HuH-7 (cell line): Measurements from ENCODE around the gene NLRP10.
"Not testable (repeated sequence)": the region's sequence is repeated elsewhere in the genome, so short reads cannot be mapped to it uniquely, and the experiment has no call there.

Experiments used
- DNase-seq: peaks from one replicate; pipeline ENCODE4 v3.0.0; 2011; ENCODE audit warnings: low spot score

NLRP10 gene

DNA sequence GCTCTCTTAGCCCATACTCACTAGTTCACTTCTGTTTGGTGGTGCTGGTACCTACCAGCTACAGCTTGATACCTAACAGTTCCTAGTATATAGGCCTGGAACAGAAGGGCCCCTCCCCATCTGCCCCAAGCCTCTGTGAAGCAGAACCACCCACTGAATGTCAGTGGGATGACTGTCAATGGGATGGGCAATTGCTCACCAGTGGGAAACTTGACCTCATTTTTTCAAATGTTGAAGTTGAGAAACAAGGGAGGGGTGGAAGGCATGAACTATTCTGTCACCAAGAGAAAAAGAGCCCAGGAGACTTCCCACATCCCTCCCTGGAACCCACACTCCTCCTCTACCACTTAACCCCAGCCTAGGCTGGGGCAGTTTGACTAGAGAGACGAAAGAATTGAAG lies at the start of gene NLRP10:
Gene NLRP10, minus strand, starts transcription at position 62 of the 400 bp plus-strand sequence. CDS start 1,952 bp downstream, outside the sequence.
- no peak for DNase-seq

DNA sequence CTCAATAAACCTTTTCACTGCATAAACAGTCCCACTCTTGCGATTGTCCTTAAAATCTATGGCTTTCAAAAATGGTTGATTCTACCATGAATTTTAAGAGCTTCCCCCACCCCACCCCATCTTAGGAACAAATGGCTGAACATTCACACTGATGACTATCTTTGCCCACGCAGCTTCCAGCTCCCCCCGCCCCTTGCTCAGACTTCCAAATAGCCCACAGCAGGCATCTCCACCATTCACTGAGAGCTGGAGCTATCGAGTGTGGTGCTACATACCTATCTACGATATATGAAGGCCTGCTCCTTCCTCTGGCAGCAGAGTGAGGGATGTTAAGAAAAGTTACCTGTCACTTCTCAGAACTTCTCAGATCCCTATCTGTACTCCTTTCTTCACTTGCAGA lies 48.6 kb upstream of the NLRP10 start:
- no peak for DNase-seq

DNA sequence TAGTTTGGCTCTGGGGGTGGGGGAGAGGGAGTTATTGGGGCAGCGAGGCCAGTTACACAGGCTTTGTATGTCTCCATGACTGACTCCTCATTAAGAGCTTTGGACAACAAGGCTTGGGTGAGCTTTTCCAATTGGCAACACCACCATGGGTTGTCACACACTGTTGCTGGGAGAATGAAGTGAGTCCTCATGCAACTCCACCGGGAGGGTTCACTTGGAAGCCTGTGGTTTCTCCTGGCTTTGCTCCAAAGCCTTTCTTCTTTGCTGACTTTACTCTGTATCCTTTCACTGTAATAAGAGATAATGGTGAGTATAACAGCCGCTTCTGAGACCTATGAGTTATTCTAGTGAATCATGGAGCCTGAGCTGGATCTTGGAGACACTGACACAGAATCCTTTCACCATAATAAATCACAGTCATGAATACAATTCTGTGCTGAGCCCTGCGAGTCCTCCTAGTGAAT lies 46.8 kb upstream of the NLRP10 start:
- no peak for DNase-seq

DNA sequence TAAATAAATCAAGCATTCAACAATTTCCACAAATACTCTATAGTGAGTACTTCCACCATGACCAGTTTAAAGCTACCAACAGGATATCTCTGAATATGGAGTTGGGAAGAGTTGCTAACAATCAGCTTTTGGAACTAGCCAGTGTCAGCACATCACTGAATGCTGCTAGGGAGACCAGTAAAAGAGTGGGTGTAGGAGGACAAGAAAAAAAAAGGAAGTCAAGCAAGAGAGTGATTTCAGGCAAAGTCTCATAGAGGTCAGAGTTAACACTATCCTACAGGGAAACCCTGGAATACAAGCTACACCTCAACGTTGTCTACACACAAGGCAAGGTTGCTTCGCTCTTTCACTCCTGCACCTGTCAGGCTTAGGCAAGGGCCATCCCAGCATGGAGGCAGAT lies 46.1 kb upstream of the NLRP10 start:
- DNase-seq: no peak

DNA sequence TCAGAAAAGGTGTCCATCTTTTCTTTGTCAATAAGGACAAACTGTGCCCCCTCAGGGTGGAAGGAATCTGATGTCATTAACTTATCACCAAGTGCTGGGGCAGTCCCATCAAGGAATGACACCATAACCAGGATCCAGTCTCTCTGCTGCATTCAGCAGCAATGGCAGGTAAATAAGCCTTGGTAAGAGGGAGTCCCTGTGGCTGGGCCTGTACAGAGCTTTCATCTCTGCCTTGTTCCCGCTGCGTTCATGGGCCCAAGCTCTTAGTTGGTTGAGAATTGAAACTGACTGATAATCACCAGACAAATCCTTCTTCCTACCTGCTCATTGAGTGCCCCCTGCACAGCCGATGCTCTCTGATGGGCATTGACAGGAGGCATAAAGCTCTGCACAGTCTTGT lies 44.6 kb upstream of the NLRP10 start:
- DNase-seq: no peak

DNA sequence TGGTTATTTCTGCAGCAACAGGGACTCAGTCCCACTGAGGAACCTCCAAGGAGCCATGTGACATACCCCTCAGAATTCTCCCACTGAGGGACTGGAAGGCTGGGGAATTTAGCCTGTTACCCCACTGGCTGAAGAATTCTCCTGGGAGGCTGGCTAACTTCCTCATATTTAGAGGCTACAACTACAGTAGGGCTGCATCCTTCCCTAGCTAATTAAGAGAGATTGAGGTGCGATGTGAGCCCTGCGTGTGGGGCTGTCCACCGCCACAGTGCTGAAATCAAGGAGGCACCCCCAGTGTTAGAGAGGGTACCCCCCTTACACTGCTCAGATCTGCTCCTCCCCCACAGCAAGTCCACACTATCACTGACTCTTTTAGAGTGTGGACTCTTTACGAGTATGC lies 43.0 kb upstream of the NLRP10 start:
- DNase-seq: no peak

DNA sequence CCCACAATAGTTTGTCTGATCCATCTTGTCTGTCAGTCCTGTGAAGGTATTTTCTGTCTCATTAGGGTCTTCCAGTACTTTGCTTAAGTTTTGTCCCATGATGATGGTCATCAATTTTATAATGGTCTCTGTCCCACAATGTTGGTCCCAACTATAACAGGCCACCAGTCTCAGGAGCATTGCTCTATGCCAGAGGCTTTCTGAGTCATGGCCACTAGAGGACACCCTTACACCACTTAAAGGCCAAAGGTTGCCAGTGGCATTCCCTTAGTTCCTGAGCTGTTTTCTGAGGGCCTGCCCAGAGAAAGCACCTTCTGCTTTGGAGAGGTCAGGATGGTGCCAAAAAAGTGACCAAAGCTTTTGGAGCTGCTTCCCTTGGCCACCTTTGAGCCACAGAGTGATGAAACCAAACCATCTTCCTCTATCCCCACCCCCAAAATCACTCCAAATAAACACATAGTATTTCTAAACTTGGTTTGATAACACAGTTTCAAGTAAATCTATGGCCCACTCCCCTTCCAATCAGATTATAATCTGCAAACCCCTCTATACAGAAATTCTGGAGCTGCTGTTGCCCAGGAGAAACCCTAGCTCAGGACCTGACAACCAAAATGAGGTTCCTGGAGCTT lies 41.2 kb upstream of the NLRP10 start:
- DNase-seq: peak; percentile 69

DNA sequence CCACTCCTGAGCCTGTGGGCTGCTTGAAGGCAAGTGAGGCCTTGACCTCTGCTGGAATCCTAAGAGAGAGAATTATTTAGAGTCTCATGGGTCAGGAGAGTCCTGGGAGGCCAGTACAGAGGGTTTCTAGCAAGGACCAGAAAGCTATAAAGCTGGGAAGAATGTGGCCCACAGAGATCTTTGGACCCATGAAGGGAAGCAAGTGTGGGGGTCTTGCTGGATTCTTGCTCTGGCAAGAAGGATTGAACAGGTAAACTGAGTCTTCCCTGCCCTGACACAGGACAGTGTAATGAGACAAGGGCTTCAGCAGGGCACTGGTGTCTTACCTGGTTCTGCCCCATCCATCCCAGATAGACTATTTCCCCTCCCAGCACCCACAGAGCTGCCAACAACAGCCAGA lies 40.3 kb upstream of the NLRP10 start:
- DNase-seq: no peak

DNA sequence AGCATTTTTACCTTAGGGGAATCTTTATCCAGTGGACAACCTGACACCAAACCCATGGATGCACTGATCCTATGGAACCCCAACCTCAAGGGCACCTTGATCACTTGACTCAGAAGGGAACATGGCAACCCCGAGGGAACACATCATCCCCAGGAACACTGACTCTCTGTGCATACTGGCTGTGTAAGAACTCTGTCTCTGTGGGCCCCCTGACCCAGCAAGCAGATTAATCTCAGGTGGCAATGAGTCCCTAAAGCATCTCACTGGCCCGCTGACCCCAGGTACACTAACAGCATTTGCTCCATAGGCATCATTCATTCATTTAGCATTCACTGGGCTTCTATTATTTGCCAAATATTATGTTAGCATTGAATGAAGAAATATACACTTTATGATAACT lies 38.8 kb upstream of the NLRP10 start:
- DNase-seq: no peak

DNA sequence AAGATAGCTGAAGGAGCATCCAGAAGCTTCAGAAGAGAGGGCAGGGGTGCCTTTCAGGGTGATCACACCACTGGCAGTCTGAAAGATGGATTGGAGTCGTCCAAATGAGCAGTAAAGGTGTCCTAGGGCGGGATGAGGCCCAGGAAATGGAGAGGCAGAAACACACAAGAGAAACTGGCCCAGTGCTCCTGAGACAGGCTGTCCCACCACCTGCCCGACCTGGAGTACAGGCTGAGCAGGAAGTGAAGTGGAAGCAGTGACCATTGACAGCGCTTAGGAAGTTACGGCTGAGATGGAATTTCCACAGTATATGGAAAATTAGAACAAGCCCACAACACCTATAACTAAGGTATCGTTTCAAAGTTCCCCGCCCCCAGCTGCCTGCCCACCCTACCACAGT lies 37.9 kb upstream of the NLRP10 start:
- DNase-seq: no peak

DNA sequence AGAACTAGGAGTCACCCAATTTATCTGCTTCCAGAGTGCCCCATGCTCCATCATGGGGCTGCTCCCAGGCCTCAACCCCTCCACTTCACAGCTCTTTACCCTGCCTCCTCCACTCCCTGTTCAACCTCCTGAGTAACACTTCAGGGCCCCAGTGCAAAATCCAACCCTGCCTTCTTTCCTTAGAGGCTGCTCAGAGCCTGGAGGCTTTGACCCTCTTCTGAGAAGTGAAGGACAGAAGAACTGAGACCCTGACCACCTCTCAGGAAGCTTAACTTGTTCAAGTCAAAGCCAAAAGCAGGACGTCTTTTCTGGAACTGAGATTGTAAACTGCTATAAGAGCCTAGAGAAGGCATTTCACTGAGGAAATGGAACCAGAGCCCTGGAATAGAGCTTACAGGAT lies 37.4 kb upstream of the NLRP10 start:
- DNase-seq: no peak

DNA sequence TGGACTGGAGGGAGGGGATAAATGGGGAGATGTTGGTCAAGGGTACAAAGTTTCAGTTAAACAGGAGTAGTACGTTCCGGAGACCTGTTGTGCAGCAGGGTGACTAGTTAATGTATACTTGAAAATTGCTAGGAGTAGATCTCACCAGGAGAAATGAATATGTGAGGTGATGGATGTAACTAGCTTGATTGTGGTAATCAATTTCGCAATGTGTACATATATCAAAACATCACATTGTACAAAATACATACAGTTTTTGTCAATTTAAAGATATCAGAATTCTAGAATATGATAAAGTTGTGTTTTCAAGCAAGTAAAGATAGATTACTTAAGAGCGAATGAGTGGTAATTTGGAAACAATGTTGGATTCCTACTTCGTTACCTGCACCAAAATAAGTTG lies 35.1 kb upstream of the NLRP10 start:
- no peak for DNase-seq

DNA sequence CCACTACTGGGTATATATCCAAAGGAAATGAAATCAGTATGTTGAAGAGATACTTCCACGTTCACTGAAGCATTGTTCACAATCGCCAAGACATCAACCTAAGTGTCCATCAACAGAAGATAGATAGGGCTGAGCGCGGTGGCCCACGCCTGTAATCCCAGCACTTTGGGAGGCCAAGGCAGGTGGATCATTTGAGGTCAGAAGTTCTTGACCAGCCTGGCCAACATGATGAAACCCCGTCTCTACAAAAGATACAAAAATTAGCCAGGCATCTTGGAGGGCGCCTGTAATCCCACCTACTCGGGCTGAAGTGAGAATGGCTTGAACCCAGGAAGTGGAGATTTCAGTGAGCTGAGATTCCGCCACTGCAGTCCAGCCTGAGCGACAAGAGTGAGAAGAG lies 34.5 kb upstream of the NLRP10 start:
- DNase-seq: no peak

DNA sequence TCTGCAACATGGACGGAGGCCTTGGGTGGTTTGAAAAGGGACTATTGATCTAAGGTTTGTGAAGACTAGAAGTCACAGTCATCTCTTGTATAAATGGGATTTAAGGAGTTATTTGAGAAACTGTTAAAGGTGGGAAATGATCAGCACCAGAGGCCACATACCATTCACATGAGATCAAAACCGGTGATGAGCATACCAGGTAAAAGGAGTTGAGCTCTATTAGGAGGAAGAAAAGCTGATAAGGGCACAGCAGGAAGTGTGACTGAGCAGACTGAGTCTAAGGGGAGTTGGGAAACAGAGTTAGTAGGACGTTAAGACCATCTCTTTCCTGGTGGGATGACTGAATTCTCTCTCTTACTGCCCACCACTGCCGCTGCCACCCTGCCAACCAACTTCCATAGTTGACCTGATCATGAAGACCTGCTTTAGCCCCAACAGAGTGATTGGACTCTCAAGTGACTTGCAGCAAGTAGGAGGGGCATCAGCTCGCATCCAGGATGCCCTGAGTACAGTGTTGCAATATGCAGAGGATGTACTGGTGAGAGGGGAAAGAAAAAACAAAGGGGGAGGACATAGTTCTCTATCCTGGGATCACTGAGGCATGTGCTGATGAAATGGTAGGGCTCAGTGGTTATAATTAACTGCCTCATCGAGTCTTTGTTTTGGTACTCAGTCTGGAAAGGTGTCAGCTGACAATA lies 29.5 kb upstream of the NLRP10 start:
- DNase-seq: no peak

DNA sequence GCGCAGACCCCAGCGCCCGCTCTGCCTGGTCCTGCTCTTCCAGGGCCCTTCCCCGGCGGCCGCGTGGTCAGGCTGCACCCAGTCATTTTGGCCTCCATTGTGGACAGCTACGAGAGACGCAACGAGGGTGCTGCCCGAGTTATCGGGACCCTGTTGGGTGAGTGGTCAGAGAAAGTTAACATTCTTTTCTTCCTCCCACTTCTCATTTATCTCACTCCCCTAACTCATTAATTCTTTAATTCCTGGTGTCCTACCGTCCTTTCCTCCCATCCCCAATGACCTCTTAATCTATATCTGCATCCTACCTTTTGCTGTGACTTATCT lies 22.3 kb upstream of the NLRP10 start:
- not testable (repeated sequence) for DNase-seq

DNA sequence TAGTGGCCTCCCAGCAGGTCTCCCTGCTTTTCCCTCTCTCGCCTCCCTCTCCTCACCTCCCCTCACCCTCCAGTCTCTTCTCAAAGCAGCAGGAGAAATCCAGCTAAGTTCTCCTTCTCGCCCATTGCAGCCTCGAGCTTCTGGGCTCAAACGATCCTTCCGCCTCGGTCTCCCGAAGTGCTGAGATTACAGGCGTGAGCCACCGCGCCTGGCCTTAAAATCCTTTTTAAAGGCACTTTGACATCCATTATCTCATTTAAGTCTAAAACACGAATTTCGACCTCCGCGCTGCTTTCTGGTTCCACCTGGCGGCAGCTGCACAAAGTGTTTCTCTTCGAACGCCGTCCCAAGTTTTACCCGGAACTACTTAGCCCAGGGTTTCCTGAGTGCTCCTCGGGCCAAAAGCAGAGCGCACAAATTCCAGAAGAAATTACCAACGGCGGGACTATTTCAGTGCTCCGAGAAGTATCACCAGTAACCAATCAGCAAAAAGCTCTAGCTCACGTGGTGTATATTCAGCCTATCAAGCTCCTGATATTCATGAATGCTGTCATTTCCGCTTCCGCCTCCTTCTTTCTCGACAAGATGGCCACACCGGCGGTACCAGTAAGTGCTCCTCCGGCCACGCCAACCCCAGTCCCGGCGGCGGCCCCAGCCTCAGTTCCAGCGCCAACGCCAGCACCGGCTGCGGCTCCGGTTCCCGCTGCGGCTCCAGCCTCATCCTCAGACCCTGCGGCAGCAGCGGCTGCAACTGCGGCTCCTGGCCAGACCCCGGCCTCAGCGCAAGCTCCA lies 21.7 kb upstream of the NLRP10 start, which contains the start of gene EIF3F:
Gene EIF3F, plus strand, starts transcription at position 570 of the 792 bp plus-strand sequence. Its CDS starts 16 bp downstream, at position 586.
- DNase-seq: peak; percentile 93

DNA sequence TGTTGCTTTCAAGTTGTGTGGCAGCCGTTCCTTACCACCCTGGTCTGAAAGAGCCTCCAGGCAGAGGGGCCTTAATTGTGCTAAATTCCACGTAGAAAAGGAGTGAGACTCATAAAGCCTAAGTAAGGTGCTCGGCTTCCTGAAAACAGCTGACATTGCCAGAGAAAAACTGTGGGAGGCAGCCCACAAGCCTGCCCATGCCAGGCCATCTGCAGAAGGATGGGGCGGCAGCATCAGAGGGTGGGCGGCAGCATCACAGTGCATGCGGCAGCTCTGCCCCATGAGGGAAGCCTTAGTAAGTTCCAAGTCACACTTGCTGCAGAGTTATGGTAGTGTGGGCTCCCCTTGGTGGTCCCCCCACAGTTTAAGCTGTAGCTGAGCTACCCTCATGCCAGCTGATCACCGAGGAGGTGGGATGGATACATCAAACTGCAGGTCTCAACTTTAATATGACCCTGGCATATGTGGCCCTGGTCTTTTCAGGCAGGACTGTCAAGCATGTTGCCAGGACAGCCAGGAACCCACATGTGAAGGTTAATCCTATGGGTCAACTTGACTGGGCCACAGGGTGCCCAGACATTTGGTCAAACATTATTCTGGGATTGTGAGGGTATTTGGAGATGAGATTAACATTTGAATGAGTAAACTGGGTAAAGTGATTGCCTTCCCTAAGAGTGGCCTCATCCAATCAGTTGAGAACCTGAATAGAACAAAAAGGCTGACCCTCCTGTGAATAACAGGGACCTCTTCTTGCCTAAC lies 18.8 kb upstream of the NLRP10 start:
- DNase-seq: no peak

DNA sequence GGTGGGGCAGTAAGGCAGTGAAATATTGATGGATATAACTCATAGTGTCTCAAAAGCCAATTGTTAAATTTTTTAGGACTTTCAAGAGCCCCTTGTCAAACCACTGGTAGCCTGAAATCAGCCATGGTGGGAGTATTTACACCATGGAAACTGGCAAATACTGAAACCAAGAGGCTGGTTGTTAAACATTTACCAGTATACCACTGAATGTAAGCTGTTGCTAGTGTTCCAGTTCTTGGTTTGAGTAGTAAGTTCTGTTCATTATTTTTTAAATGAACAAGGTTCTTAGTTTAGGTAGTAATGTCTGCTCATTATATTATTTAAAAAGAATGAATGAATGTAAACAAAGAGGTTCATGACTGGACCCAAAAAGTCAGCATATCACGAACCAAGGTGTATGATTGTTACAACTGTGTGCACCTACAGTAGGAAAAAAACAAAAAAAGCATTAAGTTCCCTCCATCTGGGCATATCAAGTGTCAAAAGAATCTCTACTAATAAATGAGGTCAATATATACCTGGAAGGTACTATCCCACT lies 17.4 kb upstream of the NLRP10 start:
- no peak for DNase-seq

- DNase-seq: no peak
These were observed 16.4 kb upstream of the NLRP10 start for GRCh38 chr11:7981619-7982157.

DNA sequence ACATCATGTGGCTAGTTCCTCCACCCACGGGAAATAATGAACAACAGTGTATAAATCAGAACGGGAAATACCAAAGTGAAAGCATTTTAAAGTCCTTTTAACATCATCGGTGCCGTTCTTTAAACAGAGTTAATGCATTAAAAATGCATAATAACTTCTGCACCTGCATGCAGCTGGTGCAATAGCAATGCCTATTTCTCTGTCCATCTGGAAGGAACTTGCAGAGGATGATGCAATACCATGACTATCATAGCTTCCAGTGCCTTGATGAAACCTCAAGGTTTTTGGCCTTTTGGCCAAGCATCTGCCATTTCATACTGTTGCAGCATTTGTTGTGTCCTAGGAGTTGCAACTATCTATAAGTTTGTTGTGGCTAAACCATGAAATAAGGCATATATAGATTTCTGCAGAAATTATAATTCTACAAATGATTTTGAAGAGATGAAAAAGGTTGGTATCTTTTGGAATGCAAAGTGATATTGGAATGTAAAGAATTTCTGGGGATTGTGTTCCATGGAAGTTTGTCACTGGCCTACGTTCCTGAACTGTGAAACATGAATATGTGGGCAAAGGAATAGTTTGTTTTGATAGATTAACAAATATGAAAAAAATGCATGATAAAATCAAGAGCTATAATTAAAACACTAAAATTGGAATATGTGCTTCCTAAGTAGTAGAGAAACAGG lies 12.1 kb upstream of the NLRP10 start:
- DNase-seq: no peak

- DNase-seq: no peak
These were observed 9.4 kb upstream of the NLRP10 start for GRCh38 chr11:7974668-7975067.
